Vagina (tissue), 2 donors: Measurements from ENCODE around the gene PM20D2.

Source experiments
- CTCF ChIP-seq, 3 experiments: fragments of 450-650 bp in 2 of 3; fragments of 200-600 bp in 1 of 3; sonication (generic) in 1 of 3; IDR thresholded peaks; one replicate each; pipeline ENCODE4 v1.5.1; 2017 to 2019; ENCODE audit warnings: antibody characterized with exemption in 3 of 3, mild to moderate bottlenecking in 2 of 3, moderate library complexity in 2 of 3
- POLR2A ChIP-seq, 2 donors: fragments of 450-650 bp; IDR thresholded peaks; one replicate each; pipeline ENCODE4 v1.6.1; 2017; ENCODE audit warnings: antibody characterized with exemption in 2 of 2, mild to moderate bottlenecking in 2 of 2, moderate library complexity in 2 of 2
- POLR2AphosphoS5 ChIP-seq, 2 donors: sonication (generic); formaldehyde crosslinking; IDR thresholded peaks; one replicate each; pipeline ENCODE4 v1.9.0; 2017; ENCODE audit warnings: antibody characterized with exemption in 2 of 2, mild to moderate bottlenecking in 2 of 2, low read depth in 1 of 2; ENCODE audit not compliant: insufficient read depth in 1 of 2

- TF ChIP-seq CTCF (IDR thresholded peaks at IDR 0.05) (no peak), POLR2A (IDR thresholded peaks at IDR 0.05) (no peak), POLR2AphosphoS5 (IDR thresholded peaks at IDR 0.05; ENCODE audit: insufficient read depth in 1 of 2, low read depth in 1 of 2) (no peak)
Observed at GRCh38 chr6:89100114-89100513, 45.7 kb upstream of the PM20D2 start.
